Activated CD4-positive, alpha-beta T cell treated with anti-CD3 and anti-CD28 coated beads for 4 hours (primary cell): ENCODE data around the gene SH2D5.
A peak's percentile ranks its signal among the peaks of the same experiment; 100 is the strongest.

Source experiments
- DNase-seq, 2 donors: peaks; one replicate each; pipeline ENCODE4 v3.0.0-alpha.2; 2020

The SH2D5 gene

GRCh38 chr1:20711285-20712214, 21.0 kb downstream of the SH2D5 start:
- no peak for DNase-seq

- DNase-seq, result no peak
Observed at GRCh38 chr1:20710469-20711284, 21.8 kb downstream of the SH2D5 start.

- no peak for DNase-seq
Observed at GRCh38 chr1:20709868-20710267, 22.6 kb downstream of the SH2D5 start.

GRCh38 chr1:20708891-20709290, 23.6 kb downstream of the SH2D5 start:
- no peak for DNase-seq

- no peak for DNase-seq
Observed at GRCh38 chr1:20708057-20708456, 24.4 kb downstream of the SH2D5 start.

- DNase-seq, result no peak
Observed at GRCh38 chr1:20706841-20707240, 25.7 kb downstream of the SH2D5 start.

- DNase-seq, result no peak
Observed at GRCh38 chr1:20705203-20705755, 27.2 kb downstream of the SH2D5 start.

GRCh38 chr1:20704390-20705202, 27.9 kb downstream of the SH2D5 start:
- no peak for DNase-seq

- no peak for DNase-seq
Observed at GRCh38 chr1:20703124-20703756, 29.3 kb downstream of the SH2D5 start.

GRCh38 chr1:20702416-20702815, 30.1 kb downstream of the SH2D5 start:
- DNase-seq, result no peak

GRCh38 chr1:20701847-20702246, 30.7 kb downstream of the SH2D5 start:
- no peak for DNase-seq

GRCh38 chr1:20701446-20701845, 31.1 kb downstream of the SH2D5 start:
- no peak for DNase-seq

- DNase-seq, result no peak
Observed at GRCh38 chr1:20700636-20701215, 31.8 kb downstream of the SH2D5 start.

GRCh38 chr1:20699558-20699957, 32.9 kb downstream of the SH2D5 start:
- no peak for DNase-seq

GRCh38 chr1:20698195-20698910, 34.1 kb downstream of the SH2D5 start:
- no peak for DNase-seq

- no peak for DNase-seq
Observed at GRCh38 chr1:20697563-20697962, 34.9 kb downstream of the SH2D5 start.

- peak; percentile 67 to 74 for DNase-seq
Observed at GRCh38 chr1:20696397-20697333, 35.8 kb downstream of the SH2D5 start.

- no peak for DNase-seq
Observed at GRCh38 chr1:20695515-20695914, 37.0 kb downstream of the SH2D5 start.

- DNase-seq, result no peak
Observed at GRCh38 chr1:20693623-20694022, 38.9 kb downstream of the SH2D5 start.

- DNase-seq, result no peak
Observed at GRCh38 chr1:20691872-20692271, 40.6 kb downstream of the SH2D5 start.
